ENCODE data around the gene SH3BGRL2. TPM values are rescaled to one million over a fixed set of nuclear protein-coding genes. Genes with fewer than 3 reads are reported as not detected.

Gene SH3BGRL2
- total RNA-seq, 1 experiment from 2014 or later: 11.8 TPM

- peaks cover 5% of the 10 kb centered on the region for H3K23me2 ChIP-seq (ENCODE audit: insufficient read length, low read depth, low read length, poor library complexity, severe bottlenecking)
- no peak overlapping the region for H3K27ac ChIP-seq (ENCODE audit: insufficient read length, low read depth, low read length)
- H3K9me3 Mint-ChIP-seq: no peaks in the 10 kb centered on the region
- peaks cover 12 to 17% of the 10 kb centered on the region in 2 experiments for H3K4me1 Mint-ChIP-seq
- no peak overlapping the region for H3K4me2 ChIP-seq (ENCODE audit: insufficient read depth, insufficient read length, low read length)
- H3K18ac ChIP-seq (ENCODE audit: insufficient read length, low read depth, low read length): no peak overlapping the region
- H4K8ac ChIP-seq (replicated peaks; ENCODE audit: insufficient read length, low read depth, low read length): no peak overlapping the region
- H2AFZ ChIP-seq (ENCODE audit: low read length): no peak overlapping the region
- no peak overlapping the region for H2BK12ac ChIP-seq (ENCODE audit: insufficient read length, low read depth, low read length)
- no peak for DNase-seq
- no peak overlapping the region for H2BK120ac ChIP-seq (ENCODE audit: low read depth, low read length, poor library complexity, severe bottlenecking)
- no peak overlapping the region for H4K91ac ChIP-seq (ENCODE audit: insufficient read length, low read depth, low read length)
- no peak overlapping the region for H3K4ac ChIP-seq (ENCODE audit: low read depth, low read length)
- H3K27me3 Mint-ChIP-seq (ENCODE audit: low read depth): peaks cover 16% of the 10 kb centered on the region
- H3K23ac ChIP-seq (ENCODE audit: insufficient read length, low read depth, low read length): no peak overlapping the region
- no peaks in the 10 kb centered on the region for H4K20me1 ChIP-seq (ENCODE audit: control insufficient read depth, insufficient read depth, insufficient read length)
- no peak overlapping the region for H4K5ac ChIP-seq (ENCODE audit: insufficient read length, low read depth, low read length)
- no peak overlapping the region for H3K9ac ChIP-seq (ENCODE audit: extremely low read depth, insufficient read length, low read length)
- no peaks in the 10 kb centered on the region for H3K36me3 Mint-ChIP-seq (ENCODE audit: insufficient read depth in 1 of 3, low read depth in 3 of 3)
- H3K4me1 ChIP-seq (ENCODE audit: insufficient read depth, low read length): no peaks in the 10 kb centered on the region
- H3K27me3 ChIP-seq (ENCODE audit: insufficient read depth, low read length): no peaks in the 10 kb centered on the region; the same call in 1 of the 2 replicates
- no peaks in the 10 kb centered on the region for H3K79me2 ChIP-seq (ENCODE audit: insufficient read depth, low read length)
- H3K27ac Mint-ChIP-seq: no peak overlapping the region
- no peak for TF ChIP-seq CTCF (conservative IDR thresholded peaks at IDR 0.05)
- no peak overlapping the region for H2BK15ac ChIP-seq (ENCODE audit: low read depth, low read length)
- no peak overlapping the region for H3T11ph ChIP-seq (ENCODE audit: low read length)
- no peak overlapping the region for H3K4me3 Mint-ChIP-seq
- no peaks in the 10 kb centered on the region for H3K9me3 ChIP-seq (ENCODE audit: control insufficient read depth, low read depth, low read length)
- H2BK20ac ChIP-seq (ENCODE audit: low read depth, low read length, poor library complexity, severe bottlenecking): no peak overlapping the region
- no peak overlapping the region for H2BK5ac ChIP-seq (ENCODE audit: insufficient read length, low read length)
- H3K56ac ChIP-seq (ENCODE audit: insufficient read length, low read depth, low read length): no peak overlapping the region
- no peak overlapping the region for H3K14ac ChIP-seq (ENCODE audit: insufficient read depth, low read length)
- no peak overlapping the region for H2AK5ac ChIP-seq (ENCODE audit: insufficient read length, low read length)
- no peaks in the 10 kb centered on the region for H3K79me1 ChIP-seq (ENCODE audit: insufficient read depth, low read depth, low read length, poor library complexity, severe bottlenecking)
Observed at GRCh38 chr6:79627422-79627821, 3.7 kb upstream of the SH3BGRL2 start.

Measured in H9 (cell line).